MM.1S (cell line): ENCODE measurements around the gene CSNK1E.

ENCODE experiments used
- DNase-seq: peaks from one replicate; pipeline ENCODE4 v3.0.0-alpha.2; 2015
- H2AFZ ChIP-seq: fragments of 300-600 bp; sonication (generic); 2 replicates; pipeline ENCODE4 v1.6.0; 2016; ENCODE audit warnings: antibody characterized with exemption, low read length
- H3F3A ChIP-seq: fragments of 300-600 bp; sonication (generic); 2 replicates; pipeline ENCODE4 v1.6.1; 2016; ENCODE audit warnings: mild to moderate bottlenecking, antibody characterized with exemption, low read length, moderate library complexity, mixed read lengths; ENCODE audit not compliant: insufficient read depth
- H3K27ac ChIP-seq: fragments of 300-600 bp; sonication (generic); 2 replicates; pipeline ENCODE4 v1.5.1; 2016; ENCODE audit warnings: mild to moderate bottlenecking, low read length
- H3K27me3 ChIP-seq: fragments of 300-600 bp; sonication (generic); replicated peaks from 2 replicates; pipeline ENCODE4 v1.6.0; 2016; ENCODE audit warnings: low read length; ENCODE audit not compliant: insufficient read depth
- H3K36me3 ChIP-seq: fragments of 300-600 bp; sonication (generic); replicated peaks from 2 replicates; pipeline ENCODE4 v1.6.1; 2016; ENCODE audit warnings: mild to moderate bottlenecking, low read length, mixed read lengths; ENCODE audit not compliant: insufficient read depth
- H3K4me1 ChIP-seq: fragments of 300-600 bp; sonication (generic); 2 replicates; pipeline ENCODE4 v1.6.1; 2016; ENCODE audit warnings: low read length, mixed read lengths
- H3K4me2 ChIP-seq: fragments of 300-600 bp; sonication (generic); 2 replicates; pipeline ENCODE4 v1.6.0; 2016; ENCODE audit warnings: low read depth, low read length
- H3K4me3 ChIP-seq: fragments of 300-600 bp; sonication (generic); 2 replicates; pipeline ENCODE4 v1.5.1; 2016; ENCODE audit warnings: low read length, mixed read lengths
- H3K79me2 ChIP-seq: fragments of 300-600 bp; sonication (generic); 2 replicates; pipeline ENCODE4 v1.6.1; 2016; ENCODE audit warnings: mixed run types, low read length, mixed read lengths
- H3K9ac ChIP-seq: fragments of 300-600 bp; sonication (generic); 2 replicates; pipeline ENCODE4 v1.6.1; 2016; ENCODE audit warnings: low read length, mixed read lengths
- H3K9me2 ChIP-seq: fragments of 300-600 bp; sonication (generic); replicated peaks from 2 replicates; pipeline ENCODE4 v1.6.1; 2016; ENCODE audit warnings: mild to moderate bottlenecking, low read length, mixed read lengths; ENCODE audit not compliant: insufficient read depth
- H3K9me3 ChIP-seq: fragments of 300-600 bp; sonication (generic); replicated peaks from 2 replicates; pipeline ENCODE4 v1.6.1; 2016; ENCODE audit warnings: mild to moderate bottlenecking, low read length, mixed read lengths; ENCODE audit not compliant: insufficient read depth
- H4K20me1 ChIP-seq: fragments of 300-600 bp; sonication (generic); 2 replicates; pipeline ENCODE4 v1.6.1; 2016; ENCODE audit warnings: mild to moderate bottlenecking, low read length, moderate library complexity, mixed read lengths; ENCODE audit not compliant: insufficient read depth
- CTCF ChIP-seq: fragments of 300-600 bp; sonication (generic); IDR thresholded peaks from 2 replicates; pipeline ENCODE4 v1.5.1; 2016; ENCODE audit warnings: antibody characterized with exemption, low read length, mixed read lengths
- EZH2 ChIP-seq: fragments of 300-600 bp; sonication (generic); optimal IDR thresholded peaks from 2 replicates; pipeline ENCODE3; 2017; ENCODE audit warnings: low read depth, mild to moderate bottlenecking, antibody characterized with exemption, low read length, mixed read lengths
- EZH2phosphoT487 ChIP-seq: fragments of 300-600 bp; sonication (generic); IDR thresholded peaks from 2 replicates; pipeline ENCODE4 v1.6.1; 2018; ENCODE audit warnings: antibody characterized with exemption, low read length

Gene CSNK1E

GRCh38 chr22:38255697-38256096 lies 61.5 kb downstream of the CSNK1E start:
- Histone ChIP-seq H3F3A (peaks cover 18% of the 10 kb centered on the region), H3K36me3 (no peaks in the 10 kb centered on the region), H3K9me3 (no peaks in the 10 kb centered on the region), H4K20me1 (no peaks in the 10 kb centered on the region), H2AFZ (no peak overlapping the region), H3K27me3 (no peaks in the 10 kb centered on the region), H3K79me2 (peaks cover 93% of the 10 kb centered on the region), H3K4me1 (peaks cover 31% of the 10 kb centered on the region), H3K4me3 (no peak overlapping the region), H3K27ac (no peak overlapping the region), H3K4me2 (no peak overlapping the region), H3K9ac (no peak overlapping the region), H3K9me2 (no peaks in the 10 kb centered on the region)
- DNase-seq = no peak
- no peak for TF ChIP-seq EZH2
- TF ChIP-seq EZH2phosphoT487 = no peak
- no peak for TF ChIP-seq CTCF

GRCh38 chr22:38251341-38251692 lies 65.9 kb downstream of the CSNK1E start:
- Histone ChIP-seq H2AFZ (no peak overlapping the region), H3K9me2 (no peaks in the 10 kb centered on the region), H3K36me3 (peaks cover 2% of the 10 kb centered on the region; the same call in 1 of the 2 replicates), H4K20me1 (no peaks in the 10 kb centered on the region), H3K27ac (peak overlapping the region; percentile 78; the same call in 1 of the 2 replicates), H3K4me3 (no peak overlapping the region), H3K9ac (no peak overlapping the region), H3K27me3 (no peaks in the 10 kb centered on the region), H3K4me2 (peak overlapping the region; percentile 66; the same call in 1 of the 2 replicates), H3K79me2 (peaks cover 99% of the 10 kb centered on the region), H3K9me3 (no peaks in the 10 kb centered on the region), H3K4me1 (peaks cover 58% of the 10 kb centered on the region), H3F3A (peaks cover 23% of the 10 kb centered on the region)
- DNase-seq = no peak
- TF ChIP-seq EZH2 = no peak
- TF ChIP-seq CTCF = no peak
- TF ChIP-seq EZH2phosphoT487 = no peak

GRCh38 chr22:38250643-38251340 lies 66.4 kb downstream of the CSNK1E start:
- Histone ChIP-seq H3K4me2 (peak overlapping the region; percentile 66; the same call in 1 of the 2 replicates), H3K36me3 (peaks cover 2% of the 10 kb centered on the region), H3K9ac (no peak overlapping the region), H3K27me3 (no peaks in the 10 kb centered on the region), H3K9me3 (no peaks in the 10 kb centered on the region), H3K9me2 (no peaks in the 10 kb centered on the region), H3F3A (peaks cover 23% of the 10 kb centered on the region), H3K27ac (peak overlapping the region; percentile 78), H2AFZ (no peak overlapping the region), H3K4me3 (peak overlapping the region; percentile 31; the same call in 1 of the 2 replicates), H3K4me1 (peaks cover 63% of the 10 kb centered on the region), H4K20me1 (no peaks in the 10 kb centered on the region), H3K79me2 (peaks cover 99% of the 10 kb centered on the region)
- DNase-seq = no peak
- no peak for TF ChIP-seq EZH2phosphoT487
- TF ChIP-seq CTCF = no peak
- TF ChIP-seq EZH2 = no peak
